ENCODE measurements around the gene HINT2.
A peak's percentile ranks its signal among the peaks of the same experiment; 100 is the strongest.

HINT2 gene

DNA sequence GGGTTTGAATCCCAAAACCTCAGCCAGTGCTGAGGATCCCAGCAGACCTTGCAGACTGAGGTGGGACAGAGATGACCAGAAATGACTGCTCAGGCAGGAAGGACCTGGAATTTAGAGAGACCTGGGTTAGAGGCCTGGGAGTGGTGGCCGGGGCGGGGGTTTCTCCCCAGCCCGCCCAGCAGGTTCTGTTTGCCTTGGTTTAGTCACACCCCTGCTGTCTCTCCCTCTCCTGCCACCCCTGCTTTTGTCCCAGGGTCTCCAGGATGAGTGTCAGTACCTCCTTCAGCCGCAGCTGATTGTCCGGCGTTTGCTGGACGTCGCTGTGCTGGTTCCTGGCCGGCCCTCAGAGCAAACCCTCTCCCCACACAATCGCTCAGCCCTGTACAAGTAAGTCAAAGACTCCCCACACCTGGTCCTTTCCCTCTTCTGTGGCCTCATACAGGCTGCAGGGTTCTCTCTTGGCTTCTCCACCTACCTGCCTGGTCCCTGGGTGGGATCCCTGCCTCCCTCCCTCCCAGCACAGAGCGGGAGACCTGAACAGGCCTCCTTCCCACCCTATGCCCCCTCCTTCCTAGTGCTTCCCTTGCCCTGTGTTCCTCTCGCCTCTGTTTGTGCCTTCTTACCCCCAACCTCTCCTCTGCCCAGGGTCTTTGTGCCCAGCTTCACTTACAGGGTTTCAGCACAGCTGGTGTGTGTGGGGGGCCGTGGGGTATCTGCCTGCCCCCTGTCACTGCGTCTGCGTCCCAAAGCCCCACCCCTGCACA is 26.2 kb upstream of the HINT2 start:
- no peak for DNase-seq

DNA sequence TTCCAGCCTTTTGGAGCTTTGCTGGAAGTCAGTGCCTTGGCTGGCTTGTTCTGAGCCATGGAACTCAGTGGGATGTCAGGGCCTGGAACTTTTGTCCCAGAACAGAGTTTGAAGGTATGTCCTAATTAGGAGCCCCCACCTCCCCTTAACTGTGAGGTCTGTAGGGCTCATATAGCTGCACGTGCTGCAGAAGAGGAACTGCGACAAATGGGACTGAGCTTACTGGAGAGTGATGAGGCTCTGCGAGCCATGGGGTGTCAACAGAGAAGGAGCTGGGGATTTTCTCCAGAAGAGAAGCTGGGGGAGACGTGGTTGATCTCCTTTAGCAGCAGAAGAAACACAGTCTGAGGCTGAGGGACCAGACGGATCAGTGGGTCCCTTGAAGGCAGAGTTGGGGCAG is 25.1 kb upstream of the HINT2 start:
- DNase-seq = no peak

DNA sequence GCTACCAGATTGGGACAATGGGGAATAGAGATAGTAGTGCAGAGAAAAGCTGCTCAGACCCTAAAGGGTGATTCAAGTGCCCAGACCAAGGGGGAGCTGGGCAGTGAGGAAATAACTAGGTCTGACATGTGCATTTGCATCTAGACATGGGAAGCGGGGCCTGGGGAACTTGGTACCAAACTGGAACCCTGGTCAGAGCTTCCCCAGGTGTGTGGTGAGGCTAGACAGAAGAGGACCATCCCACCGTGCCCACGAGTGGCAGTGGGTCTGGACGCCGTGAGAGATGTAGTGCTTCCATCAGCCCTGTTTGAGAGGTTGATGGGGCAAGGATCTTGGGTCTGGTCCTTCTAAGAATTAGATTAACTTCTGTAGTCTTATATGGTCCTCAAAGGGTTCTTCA is 21.8 kb upstream of the HINT2 start:
- no peak for DNase-seq

DNA sequence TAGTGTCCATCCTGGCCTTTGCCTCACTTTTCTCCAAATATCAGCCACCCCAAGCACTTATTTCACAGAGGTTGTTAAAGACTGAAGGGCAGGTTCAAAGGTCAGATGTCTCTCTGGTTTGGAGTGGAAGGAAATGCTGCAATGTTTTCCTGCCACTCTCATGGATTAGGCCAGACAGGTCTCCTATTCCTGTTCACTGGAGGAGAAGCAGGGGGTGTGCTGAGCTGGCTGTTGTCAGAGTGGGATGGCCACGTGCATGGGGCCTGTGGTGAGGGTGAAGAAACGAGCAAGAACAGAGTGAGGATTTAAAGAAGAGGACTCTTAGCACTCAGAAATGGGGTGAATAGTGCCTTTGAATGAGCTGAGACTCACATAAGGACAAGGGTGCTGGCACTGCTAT is 20.9 kb upstream of the HINT2 start:
- no peak for DNase-seq

DNA sequence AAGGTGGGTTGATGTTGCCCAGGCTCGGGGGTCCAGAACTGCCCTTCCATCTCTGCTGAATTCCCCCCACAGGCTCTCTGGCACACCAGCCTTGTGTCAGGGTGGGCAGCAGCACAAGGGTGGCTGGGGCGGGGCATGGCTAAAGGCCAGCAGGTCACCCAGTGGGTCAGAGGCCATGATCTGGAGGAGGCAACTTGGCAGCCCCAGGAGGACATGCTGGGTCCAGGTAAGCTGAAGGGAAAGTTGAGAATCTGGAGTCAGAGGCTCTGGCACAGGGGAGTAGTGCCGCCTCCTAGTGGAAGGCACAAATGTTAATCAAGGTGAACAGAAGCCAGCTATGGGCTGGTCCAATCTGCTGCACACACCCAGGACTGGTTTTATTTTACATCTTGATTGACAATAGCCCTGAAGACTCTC is 20.4 kb upstream of the HINT2 start:
- DNase-seq = no peak

GRCh38 chr9:35834260-35835215 is 19.7 kb upstream of the HINT2 start:
- DNase-seq = no peak

DNA sequence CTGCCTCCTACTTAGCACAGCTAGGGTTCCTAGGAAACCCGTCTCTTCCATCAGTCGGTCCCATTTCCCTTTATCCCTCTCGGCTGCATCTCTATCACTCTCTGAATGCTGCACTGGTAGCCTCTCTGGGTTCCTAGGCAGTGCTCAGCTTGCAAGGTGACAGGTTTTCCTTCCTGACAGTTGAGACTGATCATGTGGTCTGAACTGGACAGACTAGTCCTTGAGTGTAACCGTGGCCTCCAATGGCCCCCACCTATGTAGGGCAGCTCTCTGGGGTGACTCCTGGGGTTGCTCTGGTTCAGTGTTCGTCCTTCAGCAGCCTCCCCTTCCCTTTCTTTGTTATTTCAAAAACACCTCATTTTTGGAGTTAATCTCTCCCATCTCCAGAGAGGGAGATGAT is 18.0 kb upstream of the HINT2 start:
- no peak for DNase-seq

DNA sequence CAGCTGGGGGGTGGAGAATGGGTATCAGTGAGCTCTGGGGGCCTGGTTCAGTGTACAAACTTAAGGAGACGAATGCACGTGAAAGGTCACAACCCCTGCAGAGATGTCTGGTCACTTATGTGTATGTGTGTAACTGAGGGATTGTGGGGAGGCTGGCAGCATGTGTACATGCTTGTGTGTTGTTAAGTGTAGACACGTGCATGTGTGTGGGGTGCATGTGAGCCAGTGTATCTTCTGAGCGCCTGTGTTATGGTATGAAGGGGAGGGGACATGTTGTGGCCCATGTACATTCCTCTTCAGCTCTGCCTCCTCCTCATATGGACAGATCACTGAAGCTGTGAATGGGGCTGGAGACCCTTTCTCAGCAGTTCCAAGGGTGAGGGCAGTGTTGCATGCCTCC is 16.2 kb upstream of the HINT2 start:
- no peak for DNase-seq

GRCh38 chr9:35829764-35830096 is 14.9 kb upstream of the HINT2 start:
- no peak for DNase-seq

- peak; percentile 92 for DNase-seq
Observed at GRCh38 chr9:35829084-35829763, 14.4 kb upstream of the HINT2 start, which contains the start of gene TMEM8B. TSS of gene TMEM8B (plus strand) at chr9:35829228. CDS start at chr9:35829448, 220 bp downstream.

- DNase-seq = no peak
Observed at GRCh38 chr9:35828716-35829083, 13.9 kb upstream of the HINT2 start, which contains the start of gene FAM221B. TSS of gene FAM221B (minus strand) at chr9:35828732. CDS start at chr9:35826161, 2,571 bp downstream.

DNA sequence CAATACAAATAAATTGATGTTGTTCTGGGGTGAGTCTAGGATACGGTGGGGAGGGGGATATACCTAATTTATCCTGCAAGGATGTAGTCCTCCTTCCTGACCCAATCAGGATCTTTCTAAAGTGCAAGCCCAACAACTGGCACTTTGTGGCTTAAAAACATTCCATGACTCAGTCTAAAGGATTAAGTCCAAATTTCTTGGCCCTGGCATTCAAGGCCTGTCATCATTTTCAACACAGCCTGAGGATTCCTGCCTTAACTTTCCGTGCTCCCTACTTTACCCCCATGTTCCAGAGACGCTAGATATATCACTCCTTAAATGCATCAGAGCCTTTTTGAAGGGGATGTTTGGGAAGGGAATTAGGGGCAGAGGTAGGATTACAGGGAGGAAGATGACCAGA is 12.6 kb upstream of the HINT2 start:
- DNase-seq = no peak

DNA sequence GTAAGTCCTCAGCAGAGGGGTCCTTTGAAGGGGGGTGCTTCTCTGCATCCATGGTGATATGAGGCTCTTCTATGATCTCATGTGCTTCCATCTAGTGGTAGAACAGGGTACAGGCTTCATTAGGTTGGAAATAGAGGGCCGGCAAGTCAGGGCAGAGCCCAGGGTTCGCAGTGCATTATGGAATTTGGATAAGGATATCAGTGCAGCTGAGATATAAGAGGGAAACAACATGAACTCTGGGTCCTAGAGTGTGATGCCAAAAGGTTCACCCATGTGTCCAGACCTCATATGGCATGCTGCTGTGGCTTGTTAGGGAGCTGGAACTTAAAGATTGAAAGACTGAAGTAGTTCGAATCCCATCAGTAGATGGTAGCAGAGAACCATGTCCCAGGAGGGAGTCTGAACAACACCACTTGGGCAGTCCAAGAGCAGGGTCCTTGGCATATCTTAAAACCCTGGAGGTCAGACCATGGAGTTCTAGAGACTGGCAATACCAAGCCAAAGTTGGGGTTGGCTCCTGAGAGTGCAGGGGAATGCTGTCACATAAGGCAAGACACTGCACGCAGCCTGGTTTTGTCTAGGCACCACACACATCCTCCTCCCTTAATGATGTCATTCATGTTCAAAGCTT is 11.3 kb upstream of the HINT2 start:
- DNase-seq = peak; percentile 19

DNA sequence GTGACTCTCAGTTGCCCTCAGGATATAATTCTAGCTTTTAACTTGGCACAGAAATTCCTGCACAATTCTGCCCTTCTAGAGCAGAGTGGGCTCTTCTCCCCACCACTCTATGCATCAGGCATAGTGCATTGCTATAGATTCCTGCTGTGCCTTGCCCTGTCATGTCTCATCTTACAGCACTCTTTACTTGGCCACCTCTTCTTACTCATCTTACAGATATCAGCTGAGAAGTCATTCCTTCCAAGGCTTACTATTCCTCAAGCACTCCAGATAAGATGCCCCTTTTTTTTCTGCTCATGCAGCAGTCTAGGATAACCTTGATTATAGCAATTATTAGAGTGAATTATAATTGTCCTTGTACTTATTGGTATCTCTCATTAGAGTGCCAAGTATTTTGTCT is 8.1 kb upstream of the HINT2 start:
- no peak for DNase-seq

DNA sequence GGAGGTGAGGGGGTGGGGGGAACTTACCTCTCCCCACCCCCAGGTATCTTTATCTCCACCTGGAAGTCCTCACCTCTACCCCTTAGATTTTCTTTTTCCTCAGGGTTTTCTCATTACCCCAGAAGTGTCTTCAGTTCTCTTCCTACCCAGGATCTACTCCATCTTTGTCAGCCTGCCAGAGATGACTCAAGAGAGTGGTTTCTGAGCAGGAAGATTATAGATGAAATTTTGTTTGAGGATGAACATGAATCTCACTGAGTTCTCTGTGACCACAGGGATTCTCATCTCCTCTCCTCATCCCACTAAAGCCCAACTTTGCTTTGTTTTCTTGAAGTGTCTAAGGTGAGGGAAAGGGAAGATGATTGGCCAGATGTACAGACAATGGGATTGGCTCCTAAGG is 5.2 kb upstream of the HINT2 start:
- no peak for DNase-seq

GRCh38 chr9:35818341-35818740 is 3.5 kb upstream of the HINT2 start:
- no peak for DNase-seq

DNA sequence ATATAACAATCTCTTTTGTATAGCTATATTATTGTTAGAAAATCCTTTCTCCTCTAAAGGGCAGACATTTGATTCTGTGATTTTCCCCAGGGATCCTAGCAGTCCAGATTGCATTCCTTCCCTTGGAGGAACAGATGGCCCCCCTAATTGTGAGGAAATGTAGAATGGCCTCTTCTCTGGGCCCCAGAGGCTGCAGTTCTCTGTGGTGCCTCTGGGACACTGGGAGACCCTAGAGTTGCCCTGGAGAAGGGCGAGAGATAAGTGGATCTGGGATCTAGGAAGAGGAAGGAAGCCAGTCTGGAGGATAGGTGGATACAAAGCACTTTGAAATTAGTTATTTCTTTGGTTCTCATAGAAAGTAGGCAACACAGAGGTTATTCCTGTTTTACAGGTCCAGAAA is 1.9 kb upstream of the HINT2 start:
- no peak for DNase-seq

GRCh38 chr9:35814106-35814840 is 569 bp downstream of the HINT2 start:
- DNase-seq = peak; percentile 21

DNA sequence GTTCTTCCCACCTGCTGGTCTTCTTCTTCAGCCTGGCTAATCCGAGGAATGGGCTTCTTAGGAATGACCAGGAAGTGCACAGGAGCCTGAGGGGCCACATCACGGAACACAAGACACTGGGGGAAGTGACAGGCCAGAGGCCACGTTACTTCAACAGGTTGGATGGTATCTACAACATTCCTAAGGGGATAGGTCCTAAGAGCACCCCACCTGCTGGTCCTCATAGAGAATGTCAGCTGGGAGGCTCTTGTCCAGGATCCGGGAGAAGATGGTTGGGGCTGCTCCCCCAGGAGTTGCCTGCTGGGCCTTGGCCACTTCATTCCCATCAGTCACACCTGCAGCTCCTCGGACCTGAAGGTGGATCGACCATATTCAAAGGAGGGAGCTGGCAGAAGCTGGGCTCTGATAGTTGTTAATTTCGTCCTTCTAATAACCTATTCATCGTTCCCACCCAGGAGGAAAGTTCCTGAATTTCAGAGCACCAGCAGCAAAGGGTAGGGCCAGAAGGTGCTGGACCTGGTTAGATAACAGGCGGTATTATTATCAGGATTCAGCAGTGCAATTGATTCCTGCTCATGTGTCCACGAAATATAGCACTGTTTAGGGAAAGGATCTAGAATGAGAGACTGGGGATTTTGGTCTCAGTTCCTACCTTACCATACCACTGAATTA is 1.3 kb downstream of the HINT2 start:
- DNase-seq = no peak

DNA sequence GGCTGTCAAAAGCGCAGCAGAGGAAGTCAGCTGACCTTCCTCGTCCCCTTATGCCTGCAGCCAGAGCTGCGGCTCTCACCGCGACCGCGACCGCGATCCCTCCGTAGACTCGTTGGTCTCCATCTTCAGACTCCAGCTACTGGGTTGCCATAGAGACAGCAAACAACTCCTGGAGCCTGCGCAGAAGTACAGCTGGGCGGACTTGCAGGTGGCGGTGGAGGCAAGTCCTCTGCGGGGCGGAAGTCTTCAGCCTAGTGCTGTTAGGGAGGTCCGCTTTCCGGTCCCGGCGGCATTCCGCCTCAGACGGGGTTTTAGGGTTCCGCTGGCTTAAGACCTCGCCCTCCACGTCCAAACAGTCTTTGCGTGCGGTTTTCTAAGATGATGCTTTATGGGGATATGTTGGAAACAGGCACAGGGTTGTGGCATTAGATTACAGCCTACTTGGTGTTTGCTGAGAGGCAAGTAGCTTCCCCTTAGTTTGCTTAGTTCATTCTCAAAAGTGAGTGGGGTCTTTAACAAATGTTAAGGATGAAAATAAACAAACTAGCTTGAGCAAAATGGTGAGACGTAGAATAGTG is 2.7 kb downstream of the HINT2 start, which contains the start of gene SPAG8:
Gene SPAG8, minus strand, starts transcription at position 238 of the 578 bp plus-strand sequence. Its CDS starts 115 bp downstream, at position 123.
- DNase-seq = peak; percentile 98

GRCh38 chr9:35811381-35812024 is 3.3 kb downstream of the HINT2 start:
- no peak for DNase-seq
